Cardiac muscle cell (in vitro differentiated cells and primary cell): Measurements from ENCODE around the gene ZFHX2. TPM values are rescaled to one million over a fixed set of nuclear protein-coding genes. Genes with fewer than 3 reads are reported as not detected.
"Not testable (repeated sequence)": the region's sequence is repeated elsewhere in the genome, so short reads cannot be mapped to it uniquely, and the experiment has no call there.

Experiments
- DNase-seq, 2 donors: peaks; one replicate each; pipeline versions ENCODE4 v3.0.0 to v3.0.0-alpha.2; 2010 to 2017; ENCODE audit warnings: low read depth in 1 of 2, low spot score in 1 of 2
- H3K27ac ChIP-seq: fragments of 200-600 bp; sonication (generic); 2 replicates; pipeline ENCODE4 v1.5.1; 2016
- H3K27me3 ChIP-seq: fragments of 200-600 bp; sonication (generic); 2 replicates; pipeline ENCODE4 v1.6.0; 2016; ENCODE audit warnings: control low read depth
- H3K36me3 ChIP-seq: fragments of 200-600 bp; sonication (generic); 2 replicates; pipeline ENCODE4 v1.5.1; 2016; ENCODE audit warnings: control low read depth
- H3K4me1 ChIP-seq: fragments of 200-600 bp; sonication (generic); 2 replicates; pipeline ENCODE4 v1.8.1; 2017; ENCODE audit warnings: low read depth, mild to moderate bottlenecking, mixed run types
- H3K4me3 ChIP-seq: fragments of 200-600 bp; sonication (generic); 2 replicates; pipeline ENCODE4 v1.5.1; 2016; ENCODE audit warnings: mild to moderate bottlenecking
- H3K9me3 ChIP-seq: fragments of 200-600 bp; sonication (generic); 2 replicates; pipeline ENCODE4 v1.5.1; 2017; ENCODE audit warnings: low read depth, mild to moderate bottlenecking, control low read depth
- polyA plus RNA-seq: library from polyadenylated mRNA; unstranded; fragments of >200 nt; fragmentation: Nextera tagmentation; extraction: Ambion mirVana; gene quantifications from 2 replicates; pipeline ENCODE4 v1.2.1, GENCODE V29; 2016
- total RNA-seq: library from RNA; depleted of rRNA; stranded (reverse); fragments of >200 nt; gene quantifications from 2 replicates; pipeline ENCODE4 v1.2.3, GENCODE V29; 2016
- TF ChIP-seq, protein P1 (sequence below): IDR thresholded peaks from 2 replicates; pipeline ENCODE4 v1.5.1; 2012; ENCODE audit warnings: low read depth, mild to moderate bottlenecking, low read length

ZFHX2 gene
- total and polyA plus RNA-seq, 2 experiments from 2014 or later = 4.2 to 5.6 TPM

GRCh38 chr14:23537351-23538049, 14.1 kb downstream of the ZFHX2 start:
- H3K4me3 ChIP-seq = no peak overlapping the region
- no peaks in the 10 kb centered on the region for H3K27me3 ChIP-seq
- H3K4me1 ChIP-seq = peaks cover 11% of the 10 kb centered on the region
- TF ChIP-seq, protein P1, sequence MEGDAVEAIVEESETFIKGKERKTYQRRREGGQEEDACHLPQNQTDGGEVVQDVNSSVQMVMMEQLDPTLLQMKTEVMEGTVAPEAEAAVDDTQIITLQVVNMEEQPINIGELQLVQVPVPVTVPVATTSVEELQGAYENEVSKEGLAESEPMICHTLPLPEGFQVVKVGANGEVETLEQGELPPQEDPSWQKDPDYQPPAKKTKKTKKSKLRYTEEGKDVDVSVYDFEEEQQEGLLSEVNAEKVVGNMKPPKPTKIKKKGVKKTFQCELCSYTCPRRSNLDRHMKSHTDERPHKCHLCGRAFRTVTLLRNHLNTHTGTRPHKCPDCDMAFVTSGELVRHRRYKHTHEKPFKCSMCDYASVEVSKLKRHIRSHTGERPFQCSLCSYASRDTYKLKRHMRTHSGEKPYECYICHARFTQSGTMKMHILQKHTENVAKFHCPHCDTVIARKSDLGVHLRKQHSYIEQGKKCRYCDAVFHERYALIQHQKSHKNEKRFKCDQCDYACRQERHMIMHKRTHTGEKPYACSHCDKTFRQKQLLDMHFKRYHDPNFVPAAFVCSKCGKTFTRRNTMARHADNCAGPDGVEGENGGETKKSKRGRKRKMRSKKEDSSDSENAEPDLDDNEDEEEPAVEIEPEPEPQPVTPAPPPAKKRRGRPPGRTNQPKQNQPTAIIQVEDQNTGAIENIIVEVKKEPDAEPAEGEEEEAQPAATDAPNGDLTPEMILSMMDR = no peak
- H3K27ac ChIP-seq = no peak overlapping the region
- no peaks in the 10 kb centered on the region for H3K9me3 ChIP-seq
- no peak for DNase-seq
- H3K36me3 ChIP-seq = no peaks in the 10 kb centered on the region

- not testable (repeated sequence) for H3K27ac ChIP-seq, H3K4me3 ChIP-seq, H3K9me3 ChIP-seq, DNase-seq, H3K27me3 ChIP-seq, H3K36me3 ChIP-seq
- peaks cover 11% of the 10 kb centered on the region for H3K4me1 ChIP-seq
Observed at GRCh38 chr14:23536906-23537305, 14.7 kb downstream of the ZFHX2 start.

DNA sequence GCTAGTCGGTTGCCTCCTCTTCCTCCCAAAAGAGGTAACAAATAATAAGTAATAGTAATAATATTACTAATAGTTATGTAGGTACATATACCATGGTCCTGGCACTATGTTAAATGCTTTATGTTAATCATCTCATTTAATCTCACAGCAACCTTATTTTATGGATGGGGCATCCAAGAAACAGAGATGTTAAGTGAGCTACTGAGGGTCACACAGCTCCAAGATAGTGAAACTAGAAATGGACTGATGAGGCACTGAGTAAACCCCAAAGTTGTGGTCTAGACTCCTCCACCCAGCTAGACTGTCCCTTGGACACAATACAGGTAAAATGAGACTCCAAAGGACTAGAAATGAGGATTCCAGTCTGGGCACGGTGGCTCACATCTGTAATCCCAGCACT, 15.1 kb downstream of the ZFHX2 start:
- H3K9me3 ChIP-seq = no peaks in the 10 kb centered on the region
- H3K36me3 ChIP-seq = no peaks in the 10 kb centered on the region
- peaks cover 11% of the 10 kb centered on the region for H3K4me1 ChIP-seq
- H3K27me3 ChIP-seq = no peaks in the 10 kb centered on the region
- no peak overlapping the region for H3K27ac ChIP-seq
- no peak for DNase-seq
- no peak overlapping the region for H3K4me3 ChIP-seq
- TF ChIP-seq, protein P1 = no peak

DNA sequence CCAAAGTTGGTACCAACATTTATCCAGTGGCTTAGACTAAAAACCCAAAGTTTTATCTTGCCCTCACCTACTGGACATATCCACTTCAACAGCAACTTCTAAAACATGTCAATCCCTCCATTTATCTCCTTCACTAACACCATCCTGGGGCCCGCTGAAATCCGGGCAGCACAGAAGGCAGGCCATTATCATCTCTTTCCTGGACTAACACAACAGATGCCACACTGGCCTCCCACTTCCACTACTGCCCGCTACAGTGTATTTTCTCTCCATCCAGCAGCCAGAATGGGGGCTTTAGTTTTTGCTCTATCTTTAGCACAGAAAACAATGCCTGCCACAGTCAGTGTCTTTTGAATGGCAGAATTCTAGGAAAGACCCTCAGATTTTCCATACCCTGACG, 15.6 kb downstream of the ZFHX2 start:
- Histone ChIP-seq H3K9me3 (no peaks in the 10 kb centered on the region), H3K27ac (no peak overlapping the region), H3K36me3 (no peaks in the 10 kb centered on the region), H3K4me1 (peaks cover 11% of the 10 kb centered on the region), H3K4me3 (no peak overlapping the region), H3K27me3 (no peaks in the 10 kb centered on the region)
- TF ChIP-seq, protein P1 = no peak
- DNase-seq = no peak

DNA sequence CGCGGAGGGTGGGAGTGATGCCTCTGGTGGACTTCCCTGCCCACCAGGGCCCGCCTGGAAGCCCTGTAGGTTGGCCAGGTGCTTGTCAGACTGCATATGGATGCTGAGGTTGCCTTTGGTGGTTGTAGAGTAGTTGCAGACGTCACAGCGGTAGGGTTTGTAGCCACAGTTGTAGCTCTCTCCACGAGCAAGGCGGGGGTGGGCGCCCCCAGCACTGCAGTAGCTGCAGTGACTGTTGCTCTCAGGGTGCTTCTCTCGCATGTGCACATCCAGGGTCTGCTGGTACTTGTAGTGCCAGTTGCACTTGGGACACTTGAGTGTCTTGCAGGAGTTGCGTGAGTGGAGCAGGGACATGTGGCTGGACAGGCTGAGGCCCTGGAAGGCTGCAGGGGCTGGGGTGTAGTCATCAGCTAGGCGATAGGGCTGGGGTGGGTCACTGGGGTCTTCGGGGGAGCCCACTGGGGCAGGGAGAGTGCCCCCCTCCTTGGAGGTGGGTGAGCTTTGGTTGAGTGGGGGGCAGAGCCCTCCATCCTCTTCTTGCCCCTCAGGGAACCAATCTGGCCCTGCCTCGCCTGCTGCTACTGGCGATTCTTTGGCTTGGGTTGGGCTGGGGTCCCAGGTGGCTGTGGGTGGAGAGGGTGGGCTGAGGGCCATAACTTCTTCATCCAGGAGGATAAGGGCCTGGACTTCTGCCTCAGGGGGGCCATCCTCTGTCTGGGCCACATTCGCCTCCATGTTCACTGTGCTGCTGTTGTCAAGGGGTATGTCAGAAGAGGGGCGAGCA, 17.7 kb downstream of the ZFHX2 start:
- TF ChIP-seq, protein P1 = no peak
- Histone ChIP-seq H3K4me3 (no peak overlapping the region), H3K4me1 (peaks cover 4% of the 10 kb centered on the region), H3K27ac (no peak overlapping the region), H3K27me3 (no peaks in the 10 kb centered on the region), H3K9me3 (no peaks in the 10 kb centered on the region), H3K36me3 (no peaks in the 10 kb centered on the region)
- DNase-seq = no peak

DNA sequence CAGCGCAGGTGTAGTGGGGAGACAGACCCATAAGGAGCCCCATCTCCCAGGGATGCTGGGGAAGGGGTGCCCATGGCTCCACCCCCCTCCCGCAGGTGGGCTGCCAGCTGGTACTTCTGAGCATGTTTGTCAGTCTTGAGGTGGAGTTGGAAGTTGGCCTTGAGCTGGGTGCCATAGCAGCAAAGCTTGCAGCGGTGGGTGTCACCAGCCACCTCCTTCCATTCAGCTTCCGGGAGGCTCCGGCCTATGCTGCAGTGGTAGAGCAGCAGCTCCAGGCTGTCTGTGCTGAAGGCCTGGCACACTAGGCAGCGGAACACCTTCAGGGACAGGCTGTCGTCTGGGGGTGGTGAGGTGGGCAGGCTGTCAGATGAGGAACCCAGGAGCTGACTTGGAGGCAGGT, 18.9 kb downstream of the ZFHX2 start:
- no peak overlapping the region for H3K27ac ChIP-seq
- DNase-seq = no peak
- no peak overlapping the region for H3K4me3 ChIP-seq
- TF ChIP-seq, protein P1 = no peak
- no peaks in the 10 kb centered on the region for H3K9me3 ChIP-seq
- H3K4me1 ChIP-seq = no peaks in the 10 kb centered on the region
- H3K36me3 ChIP-seq = no peaks in the 10 kb centered on the region
- H3K27me3 ChIP-seq = no peaks in the 10 kb centered on the region
